K562 (cell line): ENCODE measurements around the gene ISOC1. TPM values are rescaled to one million over a fixed set of nuclear protein-coding genes. Genes with fewer than 3 reads are reported as not detected.

Experiments
- ARID4B ChIP-seq: sonication (generic); formaldehyde crosslinking; IDR thresholded peaks from 2 replicates; pipeline ENCODE4 v1.8.0; 2022; ENCODE audit warnings: mild to moderate bottlenecking, missing genetic modification reagents
- BCOR ChIP-seq: fragments of 450-650 bp; IDR thresholded peaks from 2 replicates; pipeline ENCODE4 v1.6.1; 2016
- CHD2 ChIP-seq: IDR thresholded peaks from 2 replicates; pipeline ENCODE4 v1.6.1; 2011; ENCODE audit warnings: low read depth, low read length
- CTCF ChIP-seq, 3 experiments: IDR thresholded peaks in 2 of 3; conservative IDR thresholded peaks in 1 of 3; 2 replicates each; pipeline ENCODE4 v1.5.1; 2011 to 2012; ENCODE audit warnings: low read length in 3 of 3, mild to moderate bottlenecking in 3 of 3, control low read depth in 2 of 3, improper control_type of control experiment in 1 of 3, inconsistent platforms in 1 of 3, low read depth in 1 of 3, mixed read lengths in 1 of 3, moderate library complexity in 1 of 3; ENCODE audit not compliant: insufficient read depth in 2 of 3
- ETV1 ChIP-seq: fragments of 450-650 bp; conservative IDR thresholded peaks from 2 replicates; pipeline ENCODE4 v1.6.1; 2016; ENCODE audit warnings: missing genetic modification characterization, control low read depth, low read depth, missing compliant biosample characterization
- NFE2L1 ChIP-seq: fragments of 450-650 bp; IDR thresholded peaks from 2 replicates; pipeline ENCODE4 v1.6.1; 2016; ENCODE audit warnings: missing genetic modification characterization, low read depth, mild to moderate bottlenecking, missing compliant biosample characterization, moderate library complexity, borderline replicate concordance
- NR2C2 ChIP-seq, 2 experiments: fragments of 200-800 bp in 1 of 2; sonication (Bioruptor generic) in 1 of 2; sonication (generic) in 1 of 2; formaldehyde crosslinking in 1 of 2; IDR thresholded peaks; 2 replicates each; pipeline versions ENCODE4 v1.6.1 to v1.8.0; 2016 to 2022; ENCODE audit warnings: mild to moderate bottlenecking in 1 of 2, missing compliant biosample characterization in 1 of 2, missing genetic modification characterization in 1 of 2, missing genetic modification reagents in 1 of 2
- NUFIP1 ChIP-seq: fragments of 450-650 bp; IDR thresholded peaks from 2 replicates; pipeline ENCODE4 v1.6.1; 2018; ENCODE audit not compliant: partially characterized antibody
- TCF7L2 ChIP-seq: fragments of 150-350 bp; IDR thresholded peaks from 2 replicates; pipeline ENCODE4 v1.6.1; 2016; ENCODE audit warnings: low read depth, mild to moderate bottlenecking, low read length, moderate library complexity
- TEAD4 ChIP-seq, 2 experiments: sonication (generic) in 1 of 2; formaldehyde crosslinking in 1 of 2; IDR thresholded peaks; 2 replicates each; pipeline versions ENCODE4 v1.6.1 to v1.8.0; 2012 to 2022; ENCODE audit warnings: borderline replicate concordance in 1 of 2, inconsistent platforms in 1 of 2, low read length in 1 of 2, mild to moderate bottlenecking in 1 of 2, missing genetic modification reagents in 1 of 2
- UBTF ChIP-seq, 2 experiments: IDR thresholded peaks; 2 replicates each; pipeline ENCODE4 v1.6.1; 2012; ENCODE audit warnings: improper control_type of control experiment in 2 of 2, low read depth in 2 of 2, low read length in 2 of 2, borderline replicate concordance in 1 of 2
- ZBTB17 ChIP-seq: fragments of 450-650 bp; formaldehyde crosslinking; IDR thresholded peaks from 2 replicates; pipeline ENCODE4 v1.4.0; 2020; ENCODE audit warnings: mild to moderate bottlenecking
- polyA plus RNA-seq, 8 experiments: library from polyadenylated mRNA; depleted of rRNA in 4 of 8; stranded (reverse) in 5 of 8; unstranded in 3 of 8; fragments of >200 nt; fragmentation: Nextera tagmentation in 2 of 8; fragmentation: Illumina TruSeq in 1 of 8; extraction: Ambion mirVana in 2 of 8; extraction: Trizol in 1 of 8; gene quantifications; 2 replicates each; pipeline versions ENCODE4 v1.2.1 to v1.2.3, GENCODE V29; 2011 to 2014; ENCODE audit warnings: inconsistent platforms in 1 of 8, missing spikeins in 1 of 8
- total RNA-seq, 7 experiments: library from RNA; depleted of rRNA in 6 of 7; stranded (reverse); fragments of >200 nt in 6 of 7; fragmentation: Illumina TruSeq in 2 of 7; extraction: Trizol in 2 of 7; gene quantifications; 2 replicates each; pipeline versions ENCODE4 v1.2.1 to v1.2.3, GENCODE V29; 2011 to 2021; ENCODE audit warnings: low replicate concordance in 1 of 7
- TF ChIP-seq, protein P1 (sequence below): sonication (generic); formaldehyde crosslinking; IDR thresholded peaks from 2 replicates; pipeline ENCODE4 v1.9.0; 2022; ENCODE audit warnings: mild to moderate bottlenecking, missing genetic modification reagents
- TF ChIP-seq, protein P2 (sequence below): fragments of 450-650 bp; IDR thresholded peaks from 2 replicates; pipeline ENCODE4 v1.6.1; 2016; ENCODE audit warnings: low read depth, mild to moderate bottlenecking, moderate library complexity

Gene ISOC1
- total and polyA plus RNA-seq, 9 of the 15 experiments (the other 6 are each of a cell fraction or from before 2014, with no cell fraction given) = 14.0 to 67.9 (median 51.3) TPM

DNA sequence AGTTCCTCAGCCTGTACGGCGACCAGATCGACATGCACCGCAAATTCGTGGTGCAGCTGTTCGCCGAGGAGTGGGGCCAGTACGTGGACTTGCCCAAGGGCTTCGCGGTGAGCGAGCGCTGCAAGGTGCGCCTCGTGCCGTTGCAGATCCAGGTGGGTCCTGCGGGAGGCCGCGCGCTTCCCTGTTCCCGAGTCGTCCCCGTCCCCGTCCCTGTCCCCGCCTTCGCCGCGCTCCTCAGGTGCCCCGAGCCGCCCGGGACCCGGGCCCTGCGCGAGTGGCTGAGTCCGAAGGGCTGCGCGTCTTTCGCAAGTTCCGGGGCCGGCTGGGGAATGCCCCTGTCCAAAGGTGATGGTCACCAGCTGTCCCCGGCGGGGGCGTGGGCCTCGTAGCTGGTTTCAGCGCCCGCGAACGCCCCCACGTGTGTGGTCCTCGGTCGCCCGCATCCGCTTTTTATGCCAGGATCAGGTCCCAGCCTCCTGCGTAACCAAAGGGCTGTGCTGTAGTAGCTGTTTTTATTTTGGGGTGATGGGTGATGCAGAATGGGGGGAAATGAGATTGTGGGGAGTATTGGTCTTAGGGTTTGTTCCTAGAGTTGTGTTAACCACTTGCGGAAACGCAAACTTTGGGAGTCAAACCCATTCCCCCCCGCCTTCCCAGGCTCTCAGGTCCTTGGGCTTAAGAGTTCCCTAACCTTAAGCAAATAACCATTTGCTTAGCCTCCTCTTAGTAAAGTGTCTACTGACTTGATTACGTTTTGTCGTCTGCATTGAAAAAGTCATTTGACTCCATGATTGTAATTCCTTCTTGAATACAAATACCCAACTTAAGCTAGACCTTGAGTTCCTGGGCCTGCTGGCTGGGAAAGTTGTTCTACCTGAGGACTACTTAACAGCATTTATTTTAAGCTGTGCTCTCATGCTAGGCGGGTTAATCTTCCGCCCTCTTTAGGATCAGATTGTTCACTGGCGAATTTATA, 663 bp downstream of the ISOC1 start (continued):
- TF ChIP-seq CTCF (IDR thresholded peaks at IDR 0.05 in 2 of 3, conservative IDR thresholded peaks at IDR 0.05 in 1 of 3; ENCODE audit: insufficient read depth in 2 of 3, low read depth in 1 of 3, low read length in 3 of 3) (peak; percentile 17 to 29 (median 20); a peak in 3 of 6 replicates), NUFIP1 (no peak), NR2C2 (CRISPR knock-in tag; IDR thresholded peaks at IDR 0.05) (no peak), NR2C2 (tag; IDR thresholded peaks at IDR 0.05) (0 out of 2 replicates have a peak, but pooled peaks have one; percentile 45), ZBTB17 (CRISPR knock-in tag) (peak; percentile 27; the same call in 1 of the 2 replicates), ETV1 (tag) (peak; percentile 41; the same call in 1 of the 2 replicates), ARID4B (CRISPR knock-in tag) (peak; percentile 31; the same call in 1 of the 2 replicates), UBTF (IDR thresholded peaks at IDR 0.05; ENCODE audit: borderline replicate concordance in 1 of 2, low read depth in 2 of 2, low read length in 2 of 2) (peak in 1 of 2 experiments; percentile 39; a peak in 1 of 4 replicates), TCF7L2 (no peak), CHD2 (no peak), TEAD4 (IDR thresholded peaks at IDR 0.05; ENCODE audit: low read length) (0 out of 2 replicates have a peak, but pooled peaks have one; percentile 10), TEAD4 (CRISPR knock-in tag; IDR thresholded peaks at IDR 0.05; ENCODE audit: borderline replicate concordance) (no peak), NFE2L1 (tag) (no peak), BCOR (0 out of 2 replicates have a peak, but pooled peaks have one; percentile 7)
- TF ChIP-seq, protein P1, sequence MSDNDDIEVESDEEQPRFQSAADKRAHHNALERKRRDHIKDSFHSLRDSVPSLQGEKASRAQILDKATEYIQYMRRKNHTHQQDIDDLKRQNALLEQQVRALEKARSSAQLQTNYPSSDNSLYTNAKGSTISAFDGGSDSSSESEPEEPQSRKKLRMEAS (CRISPR knock-in tag) = peak; percentile 36; the same call in 1 of the 2 replicates
- TF ChIP-seq, protein P2, sequence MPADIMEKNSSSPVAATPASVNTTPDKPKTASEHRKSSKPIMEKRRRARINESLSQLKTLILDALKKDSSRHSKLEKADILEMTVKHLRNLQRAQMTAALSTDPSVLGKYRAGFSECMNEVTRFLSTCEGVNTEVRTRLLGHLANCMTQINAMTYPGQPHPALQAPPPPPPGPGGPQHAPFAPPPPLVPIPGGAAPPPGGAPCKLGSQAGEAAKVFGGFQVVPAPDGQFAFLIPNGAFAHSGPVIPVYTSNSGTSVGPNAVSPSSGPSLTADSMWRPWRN = no peak
